HG03571 (cell line): ENCODE data around the gene NAALADL2.
"Not testable (repeated sequence)": the region's sequence is repeated elsewhere in the genome, so short reads cannot be mapped to it uniquely, and the experiment has no call there.

Source experiments
- ATAC-seq: cut with Tn5 transposase; IDR thresholded peaks from one replicate; pipeline ENCODE4 v1.9.1; 2021; ENCODE audit not compliant: unreplicated experiment

Gene NAALADL2

GRCh38 chr3:175248832-175249231 lies 389.7 kb downstream of the NAALADL2 start:
- ATAC-seq: no peak

- no peak for ATAC-seq
These were observed 396.6 kb downstream of the NAALADL2 start for GRCh38 chr3:175255698-175256097.

- no peak for ATAC-seq
These were observed 398.0 kb downstream of the NAALADL2 start for GRCh38 chr3:175257123-175257522.

GRCh38 chr3:175258763-175259162 lies 399.6 kb downstream of the NAALADL2 start:
- ATAC-seq: no peak

- ATAC-seq: no peak
These were observed 401.1 kb downstream of the NAALADL2 start for GRCh38 chr3:175260145-175260794.

GRCh38 chr3:175266478-175266877 lies 407.3 kb downstream of the NAALADL2 start:
- ATAC-seq: no peak

GRCh38 chr3:175267121-175267531 lies 408.0 kb downstream of the NAALADL2 start:
- no peak for ATAC-seq

GRCh38 chr3:175267561-175267960 lies 408.4 kb downstream of the NAALADL2 start:
- ATAC-seq: no peak

GRCh38 chr3:175269394-175269793 lies 410.3 kb downstream of the NAALADL2 start:
- no peak for ATAC-seq

GRCh38 chr3:175270198-175270837 lies 411.2 kb downstream of the NAALADL2 start:
- ATAC-seq: no peak

- no peak for ATAC-seq
These were observed 411.7 kb downstream of the NAALADL2 start for GRCh38 chr3:175270866-175271265.

GRCh38 chr3:175271465-175271864 lies 412.3 kb downstream of the NAALADL2 start:
- ATAC-seq: not testable (repeated sequence)

GRCh38 chr3:175272392-175272791 lies 413.3 kb downstream of the NAALADL2 start:
- no peak for ATAC-seq

GRCh38 chr3:175273573-175273972 lies 414.4 kb downstream of the NAALADL2 start:
- no peak for ATAC-seq

GRCh38 chr3:175274056-175274455 lies 414.9 kb downstream of the NAALADL2 start:
- ATAC-seq: peak; percentile 52

- ATAC-seq: peak; percentile 21
These were observed 415.5 kb downstream of the NAALADL2 start for GRCh38 chr3:175274474-175275218.

- no peak for ATAC-seq
These were observed 419.5 kb downstream of the NAALADL2 start for GRCh38 chr3:175278680-175279079.

- no peak for ATAC-seq
These were observed 420.3 kb downstream of the NAALADL2 start for GRCh38 chr3:175279457-175279856.

GRCh38 chr3:175279911-175280310 lies 420.8 kb downstream of the NAALADL2 start:
- no peak for ATAC-seq

- peak; percentile 85 for ATAC-seq
These were observed 428.3 kb downstream of the NAALADL2 start for GRCh38 chr3:175287361-175287963.

GRCh38 chr3:175288621-175289020 lies 429.5 kb downstream of the NAALADL2 start:
- ATAC-seq: no peak

GRCh38 chr3:175294793-175295192 lies 435.7 kb downstream of the NAALADL2 start:
- ATAC-seq: no peak
